ENCODE measurements around the gene CREBBP.

GRCh38 chr16:3800477-3801270 lies 79.8 kb downstream of the CREBBP start:
- TF ChIP-seq POLR2A (IDR thresholded peaks at IDR 0.05; ENCODE audit: low read depth, low read length), result no peak
- no peak for TF ChIP-seq POLR2AphosphoS5 (IDR thresholded peaks at IDR 0.05; ENCODE audit: low read depth, low read length)
- no peak for TF ChIP-seq TAF1 (IDR thresholded peaks at IDR 0.05; ENCODE audit: low read depth, low read length)
- TF ChIP-seq PAX5 (IDR thresholded peaks at IDR 0.05; ENCODE audit: insufficient read depth, low read length, severe bottlenecking), result no peak
